ENCODE data around the gene BBC3. TPM values are rescaled to one million over a fixed set of nuclear protein-coding genes. Genes with fewer than 3 reads are reported as not detected.
"Not testable (repeated sequence)": the region's sequence is repeated elsewhere in the genome, so short reads cannot be mapped to it uniquely, and the experiment has no call there.

The BBC3 gene
- total RNA-seq, 1 donor from 2014 or later, result 18.3 TPM

DNA sequence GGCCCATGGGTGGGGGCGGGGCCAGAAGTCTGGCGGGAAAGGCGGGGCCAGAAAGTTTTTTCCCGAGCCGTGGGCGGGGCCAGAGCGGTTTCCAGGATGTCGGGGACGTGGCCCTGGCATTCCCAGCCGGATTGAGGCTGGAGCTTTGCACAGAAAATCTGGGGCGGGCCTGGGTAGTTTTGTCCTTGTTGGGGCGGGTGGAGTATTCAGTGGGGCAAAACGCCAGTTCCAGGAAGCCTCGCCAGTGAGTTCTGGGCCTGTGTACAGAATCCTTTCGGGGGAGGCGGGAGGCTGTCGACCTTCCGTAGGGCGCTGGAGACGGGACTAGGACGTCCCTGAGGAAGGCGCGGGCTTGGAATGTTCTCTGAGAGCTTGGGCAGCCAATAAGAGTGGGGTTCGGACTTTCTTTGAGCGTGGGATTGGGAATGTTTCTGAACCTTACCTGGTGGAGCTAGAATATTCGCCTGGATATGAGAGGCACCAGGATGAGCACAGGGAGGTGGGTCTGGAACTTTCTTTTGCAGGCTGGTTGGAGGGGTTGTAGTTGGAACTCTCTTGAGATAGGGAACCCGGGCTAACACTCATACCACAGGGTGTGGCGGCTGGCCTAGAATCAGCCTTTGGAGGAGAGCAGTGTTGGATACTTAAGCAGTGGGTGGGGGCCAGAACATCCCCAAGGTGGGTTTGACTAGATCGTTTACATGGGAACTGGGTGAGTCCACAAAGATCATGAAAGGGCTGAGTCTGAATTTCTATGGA lies 26.6 kb upstream of the BBC3 start:
- Mint-ChIP-seq H3K9me3 (ENCODE audit: low read depth) (no peaks in the 10 kb centered on the region), H3K27me3 (no peaks in the 10 kb centered on the region), H3K27ac (peak overlapping the region; percentile 96), H3K4me3 (ENCODE audit: low read depth) (peak overlapping the region; percentile 85), H3K4me1 (ENCODE audit: low read depth) (peaks cover 14% of the 10 kb centered on the region), H3K36me3 (ENCODE audit: insufficient read depth) (peaks cover 27% of the 10 kb centered on the region)
- no peak for DNase-seq (ENCODE audit: low spot score, unreplicated experiment)
- no peak for TF ChIP-seq CTCF (IDR thresholded peaks at IDR 0.05; ENCODE audit: unreplicated experiment)

DNA sequence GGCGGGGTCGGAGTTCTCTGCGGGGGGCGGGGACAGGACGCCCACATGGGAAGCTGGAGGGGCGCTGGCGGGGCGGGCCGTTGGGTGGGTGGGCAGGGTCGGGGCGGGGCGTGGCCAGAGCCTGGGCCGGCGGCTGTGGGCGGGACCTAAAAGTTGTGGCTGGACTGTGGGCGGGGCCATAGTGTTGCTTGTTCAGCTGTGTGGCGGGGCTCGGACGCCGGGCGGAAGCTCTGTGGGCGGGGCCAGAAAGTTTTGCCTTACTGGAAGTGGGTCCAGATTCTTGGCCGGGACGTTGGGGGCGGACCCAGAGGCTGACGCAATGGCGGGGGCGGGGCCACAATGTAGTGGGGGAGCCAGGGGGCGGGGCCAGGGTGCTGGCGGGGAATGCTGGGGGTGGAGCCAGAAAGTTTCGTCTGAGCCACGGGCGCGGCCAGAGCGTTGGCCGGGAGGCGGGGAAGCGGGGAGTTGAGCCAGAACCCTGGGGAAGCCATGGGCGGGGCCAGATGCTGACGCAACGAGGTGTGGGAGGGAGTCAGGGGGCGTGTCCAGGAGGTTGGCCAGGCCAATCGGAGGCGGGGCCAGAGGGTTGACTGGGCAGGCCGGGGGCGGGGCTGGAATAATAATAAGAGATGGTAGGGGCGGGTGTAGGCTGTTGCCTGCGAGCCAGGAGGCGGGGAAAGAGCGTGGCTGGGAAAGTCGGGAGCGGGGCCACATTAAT lies 25.9 kb upstream of the BBC3 start:
- peak overlapping the region; percentile 96 for H3K27ac Mint-ChIP-seq
- peaks cover 14% of the 10 kb centered on the region for H3K4me1 Mint-ChIP-seq (ENCODE audit: low read depth)
- H3K27me3 Mint-ChIP-seq, result no peaks in the 10 kb centered on the region
- peak overlapping the region; percentile 85 for H3K4me3 Mint-ChIP-seq (ENCODE audit: low read depth)
- DNase-seq (ENCODE audit: low spot score, unreplicated experiment), result peak; percentile 100
- no peaks in the 10 kb centered on the region for H3K9me3 Mint-ChIP-seq (ENCODE audit: low read depth)
- peaks cover 25% of the 10 kb centered on the region for H3K36me3 Mint-ChIP-seq (ENCODE audit: insufficient read depth)
- no peak for TF ChIP-seq CTCF (IDR thresholded peaks at IDR 0.05; ENCODE audit: unreplicated experiment)

- peak; percentile 95 for DNase-seq (ENCODE audit: low spot score, unreplicated experiment)
- H3K9me3 Mint-ChIP-seq (ENCODE audit: low read depth), result no peaks in the 10 kb centered on the region
- H3K4me3 Mint-ChIP-seq (ENCODE audit: low read depth), result peak within 1 kb of the TSS; percentile 87
- peak within 1 kb of the TSS; percentile 98 for H3K27ac Mint-ChIP-seq
- TF ChIP-seq CTCF (IDR thresholded peaks at IDR 0.05; ENCODE audit: unreplicated experiment), result no peak
- peaks cover 21% of the 10 kb centered on the region for H3K36me3 Mint-ChIP-seq (ENCODE audit: insufficient read depth)
- peaks cover 14% of the 10 kb centered on the region for H3K4me1 Mint-ChIP-seq (ENCODE audit: low read depth)
- no peaks in the 10 kb centered on the region for H3K27me3 Mint-ChIP-seq
These were observed 25.1 kb upstream of the BBC3 start, which contains the start of gene CCDC9 for GRCh38 chr19:47255879-47256692. Gene CCDC9 (plus strand): TSS chr19:47256525. CDS start chr19:47258401, 1,876 bp downstream.

DNA sequence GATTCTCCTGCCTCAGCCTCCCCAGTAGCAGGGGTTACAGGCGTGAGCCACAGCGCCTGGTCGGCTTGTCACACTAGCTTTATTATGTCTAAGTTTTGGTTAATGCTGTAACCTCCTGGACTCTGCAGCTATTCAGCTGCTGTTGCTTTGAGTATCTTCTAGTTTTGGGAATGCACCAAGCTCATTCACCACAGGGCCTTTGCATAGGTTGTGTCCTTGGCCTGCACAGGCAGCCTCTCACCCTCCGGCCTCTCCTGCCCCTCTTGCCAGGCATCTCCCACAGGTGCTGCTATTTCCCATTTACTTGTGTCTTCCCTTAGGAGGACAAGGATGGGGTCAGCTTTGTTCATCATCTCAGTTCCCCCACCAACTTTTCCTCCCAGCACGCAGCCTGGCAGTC lies 23.0 kb upstream of the BBC3 start:
- no peaks in the 10 kb centered on the region for H3K9me3 Mint-ChIP-seq (ENCODE audit: low read depth)
- DNase-seq (ENCODE audit: low spot score, unreplicated experiment), result no peak
- H3K4me1 Mint-ChIP-seq (ENCODE audit: low read depth), result peaks cover 15% of the 10 kb centered on the region
- peaks cover 8% of the 10 kb centered on the region for H3K36me3 Mint-ChIP-seq (ENCODE audit: insufficient read depth)
- no peak overlapping the region for H3K27ac Mint-ChIP-seq
- H3K27me3 Mint-ChIP-seq, result no peaks in the 10 kb centered on the region
- no peak overlapping the region for H3K4me3 Mint-ChIP-seq (ENCODE audit: low read depth)
- no peak for TF ChIP-seq CTCF (IDR thresholded peaks at IDR 0.05; ENCODE audit: unreplicated experiment)

GRCh38 chr19:47253467-47253881 lies 22.5 kb upstream of the BBC3 start:
- TF ChIP-seq CTCF (IDR thresholded peaks at IDR 0.05; ENCODE audit: unreplicated experiment), result no peak
- DNase-seq (ENCODE audit: low spot score, unreplicated experiment), result no peak
- H3K4me3 Mint-ChIP-seq (ENCODE audit: low read depth), result no peak overlapping the region
- peaks cover 6% of the 10 kb centered on the region for H3K36me3 Mint-ChIP-seq (ENCODE audit: insufficient read depth)
- no peaks in the 10 kb centered on the region for H3K9me3 Mint-ChIP-seq (ENCODE audit: low read depth)
- peak overlapping the region; percentile 86 for H3K27ac Mint-ChIP-seq
- no peaks in the 10 kb centered on the region for H3K27me3 Mint-ChIP-seq
- H3K4me1 Mint-ChIP-seq (ENCODE audit: low read depth), result peaks cover 12% of the 10 kb centered on the region

DNA sequence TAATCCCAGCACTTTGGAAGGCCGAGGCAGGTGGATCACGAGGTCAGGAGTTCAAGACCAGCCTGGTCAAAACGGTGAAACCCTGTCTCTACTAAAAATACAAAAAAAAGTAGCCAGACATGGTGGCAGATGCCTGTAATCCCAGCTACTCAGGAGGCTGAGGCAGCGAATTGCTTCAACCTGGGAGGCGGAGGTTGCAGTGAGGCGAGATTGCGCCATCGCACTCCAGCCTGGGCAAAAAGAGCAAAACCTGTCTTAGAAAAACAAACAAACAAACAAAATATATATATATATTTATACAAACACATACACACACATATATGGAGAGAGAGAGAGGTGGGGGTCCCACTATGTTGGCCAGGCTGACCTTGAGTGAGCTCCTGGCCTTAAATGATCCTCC lies 22.0 kb upstream of the BBC3 start:
- H3K36me3 Mint-ChIP-seq (ENCODE audit: insufficient read depth); DNase-seq (ENCODE audit: low spot score, unreplicated experiment); H3K27me3 Mint-ChIP-seq; H3K4me3 Mint-ChIP-seq (ENCODE audit: low read depth); H3K9me3 Mint-ChIP-seq (ENCODE audit: low read depth): not testable (repeated sequence)
- Mint-ChIP-seq H3K4me1 (ENCODE audit: low read depth) (peaks cover 10% of the 10 kb centered on the region), H3K27ac (peak overlapping the region; percentile 86)

All from progenitor cell of endocrine pancreas (in vitro differentiated cells).